Posterior vena cava (tissue), 2 donors: ENCODE results near the gene SH3BP5L. TPM values are rescaled to one million over a fixed set of nuclear protein-coding genes. Genes with fewer than 3 reads are reported as not detected.
"Not testable (repeated sequence)": the region's sequence is repeated elsewhere in the genome, so short reads cannot be mapped to it uniquely, and the experiment has no call there.

Experiments
- DNase-seq: peaks from one replicate; pipeline ENCODE4 v3.0.0-alpha.2; 2020; ENCODE audit warnings: low spot score
- intact Hi-C, 2 donors: fragments of 100-400 bp; cut with DNase I; formaldehyde crosslinking; loops; one replicate each; pipeline versions ENCODE4 v1.14.1 to v1.14.2; 2022 to 2023
- microRNA-seq, 2 donors: library from miRNA; unstranded; fragments of <30 nt; microRNA quantifications; one replicate each; pipeline ENCODE4 v1.2.0, GENCODE V29; 2020 to 2021; ENCODE audit warnings: borderline microRNAs expressed in 2 of 2
- total RNA-seq, 2 donors: library from RNA; stranded (reverse); fragmentation: NEBNext Ultra II Directional; extraction: Animal tissue kit (Norgen Biotek cat#: 25700); gene quantifications; one replicate each; pipeline ENCODE4 v1.2.1, GENCODE V29; 2021
- donor health status: DM: yes; HTN: yes; CAD: no.
- donor health status: DM: yes; HTN: yes; CAD: no.

SH3BP5L gene
- total RNA-seq, 2 donors from 2014 or later, result 17.5 to 18.4 TPM

GRCh38 chr1:248790456-248790855 is 35.3 kb downstream of the SH3BP5L start:
- intact Hi-C loops, result no loop called here
- DNase-seq, result no peak

GRCh38 chr1:248789337-248789736 is 36.4 kb downstream of the SH3BP5L start:
- DNase-seq, intact Hi-C loops: not testable (repeated sequence)

GRCh38 chr1:248788327-248788726 is 37.4 kb downstream of the SH3BP5L start:
- intact Hi-C loops, result no loop called here
- DNase-seq, result no peak

GRCh38 chr1:248787430-248787829 is 38.3 kb downstream of the SH3BP5L start:
- no peak for DNase-seq
- intact Hi-C loops, result no loop called here

GRCh38 chr1:248786156-248786555 is 39.6 kb downstream of the SH3BP5L start:
- intact Hi-C loops, result no loop called here
- no peak for DNase-seq

GRCh38 chr1:248783367-248783766 is 42.3 kb downstream of the SH3BP5L start:
- DNase-seq, result no peak
- intact Hi-C loops, result no loop called here

GRCh38 chr1:248782416-248783141 is 43.1 kb downstream of the SH3BP5L start:
- no peak for DNase-seq

GRCh38 chr1:248779350-248779749 is 46.4 kb downstream of the SH3BP5L start:
- no peak for DNase-seq
- intact Hi-C loops, result loop anchor here in 1 of 2 donors (5.0 kb wide), 1 partner anchor 372 kb away; no protein-coding TSS in a partner anchor

More at GRCh38 chr1:248782416-248783141, 43.1 kb downstream of the SH3BP5L start:
- intact Hi-C loops, result no loop called here

GRCh38 chr1:248778906-248779305 is 46.8 kb downstream of the SH3BP5L start:
- no peak for DNase-seq
- intact Hi-C loops, result loop anchor here in 1 of 2 donors (5.0 kb wide), 1 partner anchor 372 kb away; no protein-coding TSS in a partner anchor

GRCh38 chr1:248776991-248777390 is 48.7 kb downstream of the SH3BP5L start:
- no peak for DNase-seq
- intact Hi-C loops, result loop anchor here in 1 of 2 donors (5.0 kb wide), 1 partner anchor 370 kb away; no protein-coding TSS in a partner anchor

GRCh38 chr1:248775441-248775840 is 50.3 kb downstream of the SH3BP5L start:
- DNase-seq, result no peak
- intact Hi-C loops, result loop anchor here in 1 of 2 donors (5.0 kb wide), 1 partner anchor 368 kb away; no protein-coding TSS in a partner anchor

Small RNA genes lying within 50 kb of the gene (microRNA-seq; reads per million reads assigned to microRNA genes)
- 0.78 to 2.3 reads per million in 2 donors for gene MIR3124

Other genes with a start within 250 kb of the SH3BP5L start
- not detected for gene OR2T10, start 228.2 kb downstream of the SH3BP5L start, total RNA-seq
- not detected for gene OR2T11, start 190.8 kb downstream of the SH3BP5L start, total RNA-seq
- not detected for gene OR2T35, start 180.6 kb downstream of the SH3BP5L start, total RNA-seq
- not detected for gene OR2T27, start 170.4 kb downstream of the SH3BP5L start, total RNA-seq
- not detected for gene OR14I1, start 123.1 kb downstream of the SH3BP5L start, total RNA-seq
- not detected for gene LYPD8, start 70.2 kb downstream of the SH3BP5L start, total RNA-seq
- gene ZNF672, start 12.3 kb upstream of the SH3BP5L start, total RNA-seq, result 10 to 100 TPM; 17.6 to 23.4 TPM
- 10 to 100 TPM; 14.7 to 17.6 TPM for gene ZNF692, start 33.2 kb upstream of the SH3BP5L start, total RNA-seq
- gene PGBD2, start 80.3 kb upstream of the SH3BP5L start, total RNA-seq, result 1 to 10 TPM; 2.7 to 3.7 TPM